Activated T-cell treated with anti-CD3 and anti-CD28 coated beads, Interleukin-2, amount 50 U/mL, for 24 hours (primary cell): ENCODE data around the gene NTN3.
"Not testable (repeated sequence)": the region's sequence is repeated elsewhere in the genome, so short reads cannot be mapped to it uniquely, and the experiment has no call there.

Experiments
- DNase-seq: peaks from one replicate; pipeline ENCODE4 v3.0.0-alpha.2; 2020
- H3K27ac Mint-ChIP-seq: 2 replicates; pipeline ENCODE4 v1.8.0; 2020; ENCODE audit warnings: mild to moderate bottlenecking, mixed read lengths
- H3K27me3 Mint-ChIP-seq: 2 replicates; pipeline ENCODE4 v1.8.0; 2020; ENCODE audit warnings: mixed read lengths
- H3K36me3 Mint-ChIP-seq: 2 replicates; pipeline ENCODE4 v1.8.0; 2020; ENCODE audit warnings: low read depth, mixed read lengths
- H3K4me1 Mint-ChIP-seq: 2 replicates; pipeline ENCODE4 v1.8.0; 2020; ENCODE audit warnings: low read depth, mixed read lengths
- H3K4me3 Mint-ChIP-seq: 2 replicates; pipeline ENCODE4 v1.8.0; 2020; ENCODE audit warnings: mild to moderate bottlenecking, moderate library complexity, mixed read lengths
- H3K9me3 Mint-ChIP-seq: 2 replicates; pipeline ENCODE4 v1.8.0; 2020; ENCODE audit warnings: mixed read lengths

Gene NTN3

GRCh38 chr16:2475413-2476344 is 4.6 kb downstream of the NTN3 start:
- H3K4me1 Mint-ChIP-seq = peaks cover 25% of the 10 kb centered on the region
- H3K9me3 Mint-ChIP-seq = no peaks in the 10 kb centered on the region
- peaks cover 11% of the 10 kb centered on the region for H3K27me3 Mint-ChIP-seq
- peaks cover 2% of the 10 kb centered on the region for H3K36me3 Mint-ChIP-seq
- peak; percentile 69 for DNase-seq
- no peak overlapping the region for H3K27ac Mint-ChIP-seq
- H3K4me3 Mint-ChIP-seq = peak overlapping the region; percentile 71

GRCh38 chr16:2476345-2476720 is 5.2 kb downstream of the NTN3 start:
- DNase-seq = no peak
- Mint-ChIP-seq H3K9me3 (no peaks in the 10 kb centered on the region), H3K27me3 (peaks cover 10% of the 10 kb centered on the region), H3K27ac (no peak overlapping the region), H3K4me1 (peaks cover 25% of the 10 kb centered on the region), H3K4me3 (peak overlapping the region; percentile 71), H3K36me3 (peaks cover 2% of the 10 kb centered on the region)

- Mint-ChIP-seq H3K36me3 (peaks cover 2% of the 10 kb centered on the region), H3K4me1 (peaks cover 25% of the 10 kb centered on the region), H3K9me3 (no peaks in the 10 kb centered on the region), H3K27me3 (peaks cover 10% of the 10 kb centered on the region), H3K4me3 (peak overlapping the region; percentile 71), H3K27ac (no peak overlapping the region)
- DNase-seq = no peak
These were observed 5.6 kb downstream of the NTN3 start for GRCh38 chr16:2476741-2477140.

GRCh38 chr16:2477327-2477726 is 6.2 kb downstream of the NTN3 start:
- Mint-ChIP-seq H3K36me3 (peaks cover 2% of the 10 kb centered on the region), H3K27ac (no peak overlapping the region), H3K4me1 (peaks cover 21% of the 10 kb centered on the region), H3K27me3 (peaks cover 10% of the 10 kb centered on the region), H3K9me3 (no peaks in the 10 kb centered on the region), H3K4me3 (no peak overlapping the region)
- no peak for DNase-seq

- H3K36me3 Mint-ChIP-seq = peaks cover 2% of the 10 kb centered on the region
- peaks cover 2% of the 10 kb centered on the region for H3K27me3 Mint-ChIP-seq
- DNase-seq = no peak
- peaks cover 16% of the 10 kb centered on the region for H3K4me1 Mint-ChIP-seq
- H3K9me3 Mint-ChIP-seq = no peaks in the 10 kb centered on the region
- H3K4me3 Mint-ChIP-seq = no peak overlapping the region
- no peak overlapping the region for H3K27ac Mint-ChIP-seq
These were observed 7.2 kb downstream of the NTN3 start for GRCh38 chr16:2478279-2478678.

- H3K4me3 Mint-ChIP-seq, H3K27me3 Mint-ChIP-seq, H3K9me3 Mint-ChIP-seq, H3K27ac Mint-ChIP-seq, DNase-seq, H3K36me3 Mint-ChIP-seq: not testable (repeated sequence)
- peaks cover 14% of the 10 kb centered on the region for H3K4me1 Mint-ChIP-seq
These were observed 8.9 kb downstream of the NTN3 start for GRCh38 chr16:2479996-2480395.

GRCh38 chr16:2480948-2481347 is 9.9 kb downstream of the NTN3 start:
- Mint-ChIP-seq H3K36me3 (peaks cover 2% of the 10 kb centered on the region), H3K9me3 (no peaks in the 10 kb centered on the region), H3K27ac (no peak overlapping the region), H3K4me1 (peaks cover 12% of the 10 kb centered on the region), H3K4me3 (no peak overlapping the region), H3K27me3 (no peaks in the 10 kb centered on the region)
- no peak for DNase-seq

- Mint-ChIP-seq H3K27me3 (no peaks in the 10 kb centered on the region), H3K36me3 (peaks cover 2% of the 10 kb centered on the region), H3K4me3 (no peak overlapping the region), H3K9me3 (no peaks in the 10 kb centered on the region), H3K4me1 (peaks cover 11% of the 10 kb centered on the region), H3K27ac (no peak overlapping the region)
- DNase-seq = no peak
These were observed 10.6 kb downstream of the NTN3 start for GRCh38 chr16:2481676-2482075.

- Mint-ChIP-seq H3K36me3 (peaks cover 2% of the 10 kb centered on the region), H3K27ac (no peak overlapping the region), H3K27me3 (no peaks in the 10 kb centered on the region), H3K4me1 (peaks cover 12% of the 10 kb centered on the region), H3K4me3 (no peak overlapping the region), H3K9me3 (no peaks in the 10 kb centered on the region)
- DNase-seq = no peak
These were observed 11.2 kb downstream of the NTN3 start for GRCh38 chr16:2482249-2482648.

- no peaks in the 10 kb centered on the region for H3K27me3 Mint-ChIP-seq
- no peak for DNase-seq
- H3K36me3 Mint-ChIP-seq = peaks cover 2% of the 10 kb centered on the region
- H3K4me3 Mint-ChIP-seq = no peak overlapping the region
- no peaks in the 10 kb centered on the region for H3K9me3 Mint-ChIP-seq
- no peak overlapping the region for H3K27ac Mint-ChIP-seq
- peaks cover 17% of the 10 kb centered on the region for H3K4me1 Mint-ChIP-seq
These were observed 11.8 kb downstream of the NTN3 start for GRCh38 chr16:2482708-2483534.

- no peak for DNase-seq
- Mint-ChIP-seq H3K27me3 (no peaks in the 10 kb centered on the region), H3K27ac (peak overlapping the region; percentile 9), H3K9me3 (no peaks in the 10 kb centered on the region), H3K4me1 (peaks cover 21% of the 10 kb centered on the region), H3K4me3 (no peak overlapping the region), H3K36me3 (peaks cover 2% of the 10 kb centered on the region)
These were observed 13.1 kb downstream of the NTN3 start for GRCh38 chr16:2483939-2484897.

- DNase-seq = no peak
These were observed 13.9 kb downstream of the NTN3 start for GRCh38 chr16:2484898-2485508.

GRCh38 chr16:2485811-2486507 is 14.9 kb downstream of the NTN3 start:
- H3K27me3 Mint-ChIP-seq = no peaks in the 10 kb centered on the region
- no peaks in the 10 kb centered on the region for H3K9me3 Mint-ChIP-seq
- peaks cover 21% of the 10 kb centered on the region for H3K4me1 Mint-ChIP-seq
- no peak for DNase-seq
- H3K27ac Mint-ChIP-seq = no peak overlapping the region
- H3K36me3 Mint-ChIP-seq = peaks cover 5% of the 10 kb centered on the region
- H3K4me3 Mint-ChIP-seq = no peak overlapping the region

More at GRCh38 chr16:2484898-2485508, 13.9 kb downstream of the NTN3 start:
- no peak overlapping the region for H3K4me3 Mint-ChIP-seq
- H3K36me3 Mint-ChIP-seq = peaks cover 3% of the 10 kb centered on the region
- H3K27me3 Mint-ChIP-seq = no peaks in the 10 kb centered on the region
- no peak overlapping the region for H3K27ac Mint-ChIP-seq
- peaks cover 21% of the 10 kb centered on the region for H3K4me1 Mint-ChIP-seq
- no peaks in the 10 kb centered on the region for H3K9me3 Mint-ChIP-seq
